SK-N-SH (cell line): Measurements from ENCODE around the gene GJD3.

ENCODE experiments used
- CTCF ChIP-seq: fragments of 200-600 bp; sonication (generic); IDR thresholded peaks from 2 replicates; pipeline ENCODE4 v1.6.1; 2017; ENCODE audit warnings: antibody characterized with exemption, mild to moderate bottlenecking, moderate library complexity
- EZH2phosphoT487 ChIP-seq: fragments of 200-600 bp; sonication (generic); IDR thresholded peaks from 2 replicates; pipeline ENCODE4 v1.6.1; 2017; ENCODE audit warnings: low read depth, mixed run types, mild to moderate bottlenecking, antibody characterized with exemption, moderate library complexity, borderline replicate concordance
- GABPA ChIP-seq: IDR thresholded peaks from 2 replicates; pipeline ENCODE4 v1.4.0; 2012; ENCODE audit warnings: low read depth, mild to moderate bottlenecking
- GATA2 ChIP-seq: sonication (generic); formaldehyde crosslinking; IDR thresholded peaks from 2 replicates; pipeline ENCODE4 v1.5.0; 2020; ENCODE audit warnings: mild to moderate bottlenecking, missing genetic modification reagents
- MAX ChIP-seq: IDR thresholded peaks from 2 replicates; pipeline ENCODE4 v1.4.0; 2012; ENCODE audit warnings: low read depth
- NRF1 ChIP-seq: IDR thresholded peaks from 2 replicates; pipeline ENCODE4 v1.6.1; 2012; ENCODE audit warnings: low read depth, mild to moderate bottlenecking, low read length
- POLR2AphosphoS5 ChIP-seq: IDR thresholded peaks from 2 replicates; pipeline ENCODE4 v1.6.1; 2012; ENCODE audit warnings: low read depth, low read length
- RAD21 ChIP-seq: IDR thresholded peaks from 2 replicates; pipeline ENCODE4 v1.6.1; 2012; ENCODE audit warnings: mild to moderate bottlenecking, low read length
- SIN3A ChIP-seq: IDR thresholded peaks from 2 replicates; pipeline ENCODE4 v1.6.1; 2012; ENCODE audit warnings: low read depth, mild to moderate bottlenecking, low read length, moderate library complexity, borderline replicate concordance
- TAF1 ChIP-seq: IDR thresholded peaks from 2 replicates; pipeline ENCODE4 v1.6.1; 2012; ENCODE audit warnings: low read depth, mild to moderate bottlenecking, low read length, moderate library complexity, borderline replicate concordance
- YY1 ChIP-seq: IDR thresholded peaks from 2 replicates; pipeline ENCODE4 v1.4.0; 2012; ENCODE audit warnings: low read depth, mild to moderate bottlenecking
- ZBTB33 ChIP-seq: IDR thresholded peaks from 2 replicates; pipeline ENCODE4 v1.4.0; 2012; ENCODE audit warnings: low read depth, borderline replicate concordance

GRCh38 chr17:40364121-40364861 lies at the start of gene GJD3:
- no peak for TF ChIP-seq CTCF
- no peak for TF ChIP-seq MAX
- TF ChIP-seq GABPA = no peak
- no peak for TF ChIP-seq GATA2 (CRISPR knock-in tag)
- TF ChIP-seq RAD21 = no peak
- no peak for TF ChIP-seq TAF1
- TF ChIP-seq POLR2AphosphoS5 = no peak
- no peak for TF ChIP-seq SIN3A
- no peak for TF ChIP-seq YY1
- TF ChIP-seq ZBTB33 = no peak
- no peak for TF ChIP-seq NRF1
- TF ChIP-seq EZH2phosphoT487 = no peak
